Activated T-cell treated with anti-CD3 and anti-CD28 coated beads, Interleukin-2, amount 50 U/mL, for 72 hours (primary cell): Measurements from ENCODE around the gene PPOX. TPM values are rescaled to one million over a fixed set of nuclear protein-coding genes. Genes with fewer than 3 reads are reported as not detected.

Source experiments
- ATAC-seq, 2 donors: fragments of 150-1000 bp; cut with Tn5 transposase; replicated peaks in 1 of 2; 2 replicates each; pipeline ENCODE4 v1.10.0; 2021; ENCODE audit warnings: moderate library complexity in 2 of 2, mild to moderate bottlenecking in 1 of 2
- DNase-seq, 2 donors: peaks; one replicate each; pipeline ENCODE4 v3.0.0; 2021 to 2022; ENCODE audit warnings: mixed read lengths in 1 of 2
- H3K27ac Mint-ChIP-seq: one replicate; pipeline ENCODE4 v1.8.0; 2022; ENCODE audit warnings: mild to moderate bottlenecking, moderate library complexity, mixed read lengths
- H3K27me3 Mint-ChIP-seq: one replicate; pipeline ENCODE4 v1.8.0; 2022; ENCODE audit warnings: low read depth, mixed read lengths
- H3K36me3 Mint-ChIP-seq, 2 donors: one replicate each; pipeline ENCODE4 v1.8.0; 2022; ENCODE audit warnings: mixed read lengths in 2 of 2, mild to moderate bottlenecking in 1 of 2; ENCODE audit not compliant: insufficient read depth in 2 of 2
- H3K4me1 Mint-ChIP-seq: one replicate; pipeline ENCODE4 v1.8.0; 2022; ENCODE audit warnings: low read depth, mixed read lengths
- H3K4me3 Mint-ChIP-seq, 2 donors: one replicate each; pipeline ENCODE4 v1.8.0; 2022; ENCODE audit warnings: mild to moderate bottlenecking in 2 of 2, mixed read lengths in 2 of 2, moderate library complexity in 2 of 2
- H3K9me3 Mint-ChIP-seq, 2 donors: one replicate each; pipeline ENCODE4 v1.8.0; 2022; ENCODE audit warnings: mixed read lengths in 2 of 2
- total RNA-seq, 2 donors: library from RNA; stranded (reverse); gene quantifications; one replicate each; pipeline ENCODE4 v1.2.3, GENCODE V29; 2022

Gene PPOX
- total RNA-seq, 2 donors from 2014 or later, result 35.3 to 45.9 TPM

- peaks cover 7 to 11% of the 10 kb centered on the region in 2 donors for H3K36me3 Mint-ChIP-seq
- no peak overlapping the region for H3K27ac Mint-ChIP-seq
- H3K4me1 Mint-ChIP-seq, result peaks cover 40% of the 10 kb centered on the region
- DNase-seq, result no peak
- H3K9me3 Mint-ChIP-seq, result no peaks in the 10 kb centered on the region
- peak; percentile 63 to 76 for ATAC-seq
- H3K27me3 Mint-ChIP-seq, result no peaks in the 10 kb centered on the region
- peak overlapping the region in 1 of 2 donors; percentile 6 for H3K4me3 Mint-ChIP-seq
Observed at GRCh38 chr1:161216945-161217712, 50.9 kb downstream of the PPOX start.

GRCh38 chr1:161217831-161218230, 51.6 kb downstream of the PPOX start:
- H3K4me1 Mint-ChIP-seq, result peaks cover 40% of the 10 kb centered on the region
- no peak overlapping the region for H3K27ac Mint-ChIP-seq

GRCh38 chr1:161218301-161219077, 52.3 kb downstream of the PPOX start:
- Mint-ChIP-seq H3K4me3 (no peak overlapping the region), H3K9me3 (no peaks in the 10 kb centered on the region), H3K27me3 (no peaks in the 10 kb centered on the region), H3K36me3 (peaks cover 5 to 8% of the 10 kb centered on the region in 2 donors), H3K27ac (no peak overlapping the region), H3K4me1 (peaks cover 40% of the 10 kb centered on the region)
- no peak for ATAC-seq
- no peak for DNase-seq

More at GRCh38 chr1:161217831-161218230, 51.6 kb downstream of the PPOX start:
- peak overlapping the region in 1 of 2 donors; percentile 22 for H3K4me3 Mint-ChIP-seq
- DNase-seq (no peak), ATAC-seq (peak in 1 of 2 donors; percentile 8)
- peaks cover 7 to 11% of the 10 kb centered on the region in 2 donors for H3K36me3 Mint-ChIP-seq
- H3K27me3 Mint-ChIP-seq, result no peaks in the 10 kb centered on the region
- H3K9me3 Mint-ChIP-seq, result no peaks in the 10 kb centered on the region

- DNase-seq (no peak), ATAC-seq (no peak)
- H3K36me3 Mint-ChIP-seq, result peaks cover 2 to 7% of the 10 kb centered on the region in 2 donors
- no peaks in the 10 kb centered on the region for H3K27me3 Mint-ChIP-seq
- no peak overlapping the region for H3K27ac Mint-ChIP-seq
- no peak overlapping the region for H3K4me3 Mint-ChIP-seq
- peaks cover 40% of the 10 kb centered on the region for H3K4me1 Mint-ChIP-seq
- H3K9me3 Mint-ChIP-seq, result no peaks in the 10 kb centered on the region
Observed at GRCh38 chr1:161219078-161219892, 53.1 kb downstream of the PPOX start.

- H3K27ac Mint-ChIP-seq, result no peak overlapping the region
- H3K36me3 Mint-ChIP-seq, result peaks cover 0 to 1% of the 10 kb centered on the region in 2 donors
- H3K27me3 Mint-ChIP-seq, result no peaks in the 10 kb centered on the region
- DNase-seq (no peak), ATAC-seq (no peak)
- H3K4me3 Mint-ChIP-seq, result no peak overlapping the region
- H3K4me1 Mint-ChIP-seq, result peaks cover 40% of the 10 kb centered on the region
- no peaks in the 10 kb centered on the region for H3K9me3 Mint-ChIP-seq
Observed at GRCh38 chr1:161220002-161220401, 53.8 kb downstream of the PPOX start.

Other genes with a start within 250 kb of the PPOX start
- gene ITLN2, start 211.6 kb upstream of the PPOX start, total RNA-seq, result not detected
- gene F11R, start 145.3 kb upstream of the PPOX start, total RNA-seq, result 10 to 100 TPM; 38.2 to 38.8 TPM
- gene TSTD1, start 127.5 kb upstream of the PPOX start, total RNA-seq, result 10 to 100 TPM; 46.3 to 78.0 TPM
- 10 to 100 TPM; 52.3 to 57.5 TPM for gene USF1, start 120.4 kb upstream of the PPOX start, total RNA-seq
- gene ARHGAP30, start 96.5 kb upstream of the PPOX start, total RNA-seq, result 100 to 1,000 TPM; 192 to 198 TPM
- under 1 TPM in 1 of 2 donors, not detected in 1; 0.31 TPM for gene NECTIN4, start 76.9 kb upstream of the PPOX start, total RNA-seq
- gene KLHDC9, start 68.1 kb upstream of the PPOX start, total RNA-seq, result 1 to 10 TPM; 5.7 to 7.1 TPM
- 100 to 1,000 TPM; 117 to 122 TPM for gene PFDN2, start 48.4 kb upstream of the PPOX start, total RNA-seq
- gene NIT1, start 48.3 kb upstream of the PPOX start, total RNA-seq, result 10 to 100 TPM; 82.0 to 87.2 TPM
- gene DEDD, start 33.8 kb upstream of the PPOX start, total RNA-seq, result 10 to 100 TPM; 49.8 to 51.3 TPM
- gene UFC1, start 12.4 kb upstream of the PPOX start, total RNA-seq, result 10 to 100 TPM; 91.4 to 97.9 TPM
- gene USP21, start 6.9 kb upstream of the PPOX start, total RNA-seq, result 10 to 100 TPM; 36.0 to 46.4 TPM
- 10 to 100 TPM; 55.9 to 56.5 TPM for gene B4GALT3, start 11.1 kb downstream of the PPOX start, total RNA-seq
- gene ADAMTS4, start 32.6 kb downstream of the PPOX start, total RNA-seq, result 1 to 10 TPM; 4.0 to 7.7 TPM
- gene NDUFS2, start 35.9 kb downstream of the PPOX start, total RNA-seq, result 100 to 1,000 TPM; 108 to 114 TPM
- gene FCER1G, start 48.9 kb downstream of the PPOX start, total RNA-seq, result 1 to 10 TPM; 1.8 to 3.7 TPM
- gene APOA2, start 57.2 kb downstream of the PPOX start, total RNA-seq, result not detected
- gene TOMM40L, start 59.6 kb downstream of the PPOX start, total RNA-seq, result 10 to 100 TPM; 10.3 to 14.6 TPM
- not detected for gene NR1I3, start 71.8 kb downstream of the PPOX start, total RNA-seq
- gene PCP4L1, start 92.3 kb downstream of the PPOX start, total RNA-seq, result 1 to 10 TPM in 1 of 2 donors, under 1 TPM in 1; 0.55 to 1.2 TPM
- gene MPZ, start 143.5 kb downstream of the PPOX start, total RNA-seq, result 1 to 10 TPM; 5.5 to 8.5 TPM
- gene SDHC, start 148.0 kb downstream of the PPOX start, total RNA-seq, result 100 to 1,000 TPM; 140 to 141 TPM
- under 1 TPM in 1 of 2 donors, not detected in 1; 0.76 TPM for gene CFAP126, start 201.4 kb downstream of the PPOX start, total RNA-seq